Lung (tissue), 12 donors: ENCODE data around the gene SLC12A7. TPM values are rescaled to one million over a fixed set of nuclear protein-coding genes. Genes with fewer than 3 reads are reported as not detected.

Source experiments
- ATAC-seq: fragments of 200-7000 bp; cut with Tn5 transposase; one replicate; pipeline ENCODE4 v1.9.1; 2020; ENCODE audit warnings: moderate number of reproducible peaks; ENCODE audit not compliant: insufficient read depth, low FRiP score
- DNase-seq, 3 donors: peaks; one replicate each; pipeline ENCODE4 v3.0.0-alpha.2; 2013 to 2017
- H3K27ac ChIP-seq, 2 donors: one replicate each; pipeline ENCODE4 v1.5.1; 2013; ENCODE audit warnings: mild to moderate bottlenecking in 2 of 2, moderate library complexity in 2 of 2, control low read depth in 1 of 2, inconsistent platforms in 1 of 2, low read depth in 1 of 2, low read length in 1 of 2
- H3K27me3 ChIP-seq, 3 donors: one replicate each; pipeline ENCODE4 v1.5.1; 2013; ENCODE audit warnings: low read length in 2 of 3; ENCODE audit not compliant: control insufficient read depth in 3 of 3, insufficient read depth in 3 of 3
- H3K36me3 ChIP-seq, 4 donors: one replicate each; pipeline ENCODE4 v1.5.1; 2013; ENCODE audit warnings: low read length in 4 of 4, mild to moderate bottlenecking in 1 of 4, moderate library complexity in 1 of 4; ENCODE audit not compliant: control insufficient read depth in 4 of 4, insufficient read depth in 4 of 4
- H3K4me1 ChIP-seq, 5 donors: one replicate each; pipeline ENCODE4 v1.5.1; 2013; ENCODE audit warnings: low read length in 5 of 5, mild to moderate bottlenecking in 2 of 5, moderate library complexity in 1 of 5; ENCODE audit not compliant: control insufficient read depth in 5 of 5, insufficient read depth in 5 of 5
- H3K4me3 ChIP-seq: one replicate; pipeline ENCODE4 v1.5.1; 2013; ENCODE audit warnings: mild to moderate bottlenecking, control low read depth, moderate library complexity
- H3K9ac ChIP-seq, 2 donors: one replicate each; pipeline ENCODE4 v1.5.1; 2013; ENCODE audit warnings: low read length in 2 of 2, control low read depth in 1 of 2; ENCODE audit not compliant: insufficient read depth in 1 of 2
- H3K9me3 ChIP-seq, 4 donors: one replicate each; pipeline ENCODE4 v1.5.1; 2013; ENCODE audit warnings: low read length in 3 of 4, mild to moderate bottlenecking in 1 of 4, moderate library complexity in 1 of 4; ENCODE audit not compliant: control insufficient read depth in 4 of 4, insufficient read depth in 3 of 4
- CTCF ChIP-seq: IDR thresholded peaks from 2 replicates; pipeline ENCODE4 v1.5.1; 2012; ENCODE audit warnings: mild to moderate bottlenecking; ENCODE audit errors: control extremely low read depth, extremely low read depth
- WGBS, 2 donors: extraction: QIAGEN DNeasy Blood & Tissue Kit; methylation state at CpG; one replicate each; pipeline ENCODE4 v1.1.7; 2013; 5-methylcytosine and 5-hydroxymethylcytosine counted together
- polyA plus RNA-seq, 2 donors: library from polyadenylated mRNA; stranded (reverse); fragments of 200-250 nt; gene quantifications; one replicate each; pipeline ENCODE4 v1.2.1, GENCODE V29; 2013
- total RNA-seq, 2 donors: library from RNA; depleted of rRNA in 1 of 2; stranded (reverse); fragments of >200 nt in 1 of 2; gene quantifications; one replicate each; pipeline ENCODE4 v1.2.1, GENCODE V29; 2014 to 2021
- donor health status: control.
- donor health status: control.
- donor health status: Bipolar disorder and iron deficiency.
- donor health status: healthy.
- donor health status: DM: yes; HTN: yes; CAD: no.

Gene SLC12A7
- total and polyA plus RNA-seq, 4 donors = 14.8 to 50.4 (median 39.8) TPM

DNA sequence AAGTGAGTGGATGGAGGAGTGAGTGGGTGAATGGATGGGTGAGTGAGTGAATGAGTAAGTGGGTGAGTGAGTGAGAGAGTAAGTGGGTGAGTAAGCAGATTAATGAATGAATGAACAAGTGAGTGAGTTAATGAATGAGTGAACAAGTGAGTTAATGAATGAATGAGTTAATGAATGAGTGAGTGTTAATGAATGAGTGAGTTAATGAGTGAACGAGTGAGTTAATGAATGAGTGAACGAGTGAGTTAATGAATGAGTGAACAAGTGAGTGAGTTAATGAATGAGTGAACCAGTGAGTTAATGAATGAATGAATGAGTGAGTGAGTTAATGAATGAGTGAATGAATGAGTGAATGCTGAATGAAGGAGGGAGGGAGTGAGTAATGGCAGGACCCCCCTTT, 76.9 kb downstream of the SLC12A7 start:
- Histone ChIP-seq H3K9me3 (peaks cover 0 to 2% (median 0%) of the 10 kb centered on the region in 4 donors), H3K27ac (no peak overlapping the region), H3K4me1 (no peaks in the 10 kb centered on the region), H3K4me3 (no peak overlapping the region), H3K27me3 (no peaks in the 10 kb centered on the region), H3K9ac (no peak overlapping the region), H3K36me3 (peaks cover 0 to 5% (median 2%) of the 10 kb centered on the region in 4 donors)
- TF ChIP-seq CTCF = no peak
- DNase-seq (no peak), ATAC-seq (no peak)
- 94 to 95% methylated on average over 2 of the region's 2 CpGs for WGBS, 2 donors

DNA sequence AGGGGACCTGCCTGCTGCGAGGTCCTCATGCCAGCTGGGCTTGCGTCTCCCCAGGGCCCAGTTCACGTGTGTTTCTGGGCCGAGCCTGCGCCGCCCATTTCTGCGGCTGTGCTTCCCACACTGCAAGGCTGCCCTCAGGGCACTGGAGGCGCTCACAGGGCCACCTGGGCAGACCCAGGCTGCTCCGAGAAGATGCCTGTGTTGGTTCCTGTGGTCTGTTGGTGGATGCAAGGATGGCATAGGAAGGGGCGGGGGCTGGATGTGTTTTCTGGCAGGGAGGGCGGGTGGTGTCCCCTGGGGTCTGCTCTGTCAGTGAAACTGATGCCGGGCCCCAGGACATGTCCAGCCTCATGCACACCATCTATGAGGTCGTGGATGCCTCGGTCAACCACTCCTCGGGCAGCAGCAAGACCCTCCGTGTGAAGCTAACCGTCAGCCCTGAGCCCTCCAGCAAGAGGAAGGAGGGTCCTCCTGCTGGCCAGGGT, 77.4 kb downstream of the SLC12A7 start:
- TF ChIP-seq CTCF = no peak

DNA sequence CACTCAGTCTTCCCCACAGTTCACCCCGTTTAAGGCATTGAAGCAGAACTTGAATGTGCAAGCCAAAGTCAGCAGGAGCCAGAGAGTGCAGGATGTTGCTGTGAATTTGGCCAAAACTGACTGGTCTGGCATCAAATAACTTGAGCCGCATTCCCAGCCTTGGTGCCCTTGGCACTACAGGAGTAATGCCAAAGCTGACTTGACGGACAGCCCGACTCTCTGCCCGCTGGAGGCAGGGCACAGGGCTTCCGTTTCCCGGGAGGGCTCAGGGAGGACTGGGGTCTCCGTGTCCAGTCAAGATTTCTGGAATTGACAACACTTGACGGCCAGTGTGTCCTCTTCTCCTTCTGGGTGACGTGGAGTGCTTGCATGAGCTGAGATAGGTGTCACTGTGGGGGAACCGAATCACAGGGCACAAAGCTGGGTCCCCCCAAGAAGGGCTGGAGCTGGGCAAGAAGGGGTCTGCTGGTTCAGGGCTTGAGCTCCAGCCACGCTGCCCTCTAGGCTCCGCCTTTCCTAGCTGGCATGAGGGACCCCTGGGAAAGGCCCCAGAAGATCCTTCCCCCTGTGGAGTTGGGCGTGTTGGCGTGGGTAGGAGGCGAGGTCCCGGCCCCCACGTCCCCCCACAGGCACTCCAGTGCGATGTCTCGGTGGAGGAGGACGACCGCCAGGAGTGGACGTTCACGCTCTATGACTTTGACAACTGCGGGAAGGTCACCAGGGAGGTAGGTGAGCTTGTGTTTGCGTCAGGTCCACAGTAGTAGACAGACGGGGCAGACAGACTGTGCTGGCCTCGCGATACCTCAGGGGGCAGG, 78.0 kb downstream of the SLC12A7 start:
- Histone ChIP-seq H3K9me3 (no peaks in the 10 kb centered on the region), H3K9ac (no peak overlapping the region), H3K36me3 (peaks cover 0 to 5% (median 2%) of the 10 kb centered on the region in 4 donors), H3K4me1 (no peaks in the 10 kb centered on the region), H3K27me3 (no peaks in the 10 kb centered on the region), H3K4me3 (no peak overlapping the region), H3K27ac (no peak overlapping the region)
- no peak for ATAC-seq
- TF ChIP-seq CTCF = no peak
- WGBS, 2 donors = 91 to 95% methylated on average over 29 of the region's 29 CpGs
- no peak for DNase-seq

More for the DNA sequence above, 77.4 kb downstream of the SLC12A7 start:
- Histone ChIP-seq H3K9ac (no peak overlapping the region), H3K27me3 (no peaks in the 10 kb centered on the region), H3K4me1 (no peaks in the 10 kb centered on the region), H3K27ac (no peak overlapping the region), H3K4me3 (no peak overlapping the region), H3K36me3 (peaks cover 0 to 5% (median 2%) of the 10 kb centered on the region in 4 donors), H3K9me3 (no peaks in the 10 kb centered on the region)
- DNase-seq = no peak
- no peak for ATAC-seq
- 93% methylated on average over 17 of the region's 17 CpGs for WGBS, 2 donors
